ENCODE data around the gene C19orf12.
"Not testable (repeated sequence)": the region's sequence is repeated elsewhere in the genome, so short reads cannot be mapped to it uniquely, and the experiment has no call there.

DNA sequence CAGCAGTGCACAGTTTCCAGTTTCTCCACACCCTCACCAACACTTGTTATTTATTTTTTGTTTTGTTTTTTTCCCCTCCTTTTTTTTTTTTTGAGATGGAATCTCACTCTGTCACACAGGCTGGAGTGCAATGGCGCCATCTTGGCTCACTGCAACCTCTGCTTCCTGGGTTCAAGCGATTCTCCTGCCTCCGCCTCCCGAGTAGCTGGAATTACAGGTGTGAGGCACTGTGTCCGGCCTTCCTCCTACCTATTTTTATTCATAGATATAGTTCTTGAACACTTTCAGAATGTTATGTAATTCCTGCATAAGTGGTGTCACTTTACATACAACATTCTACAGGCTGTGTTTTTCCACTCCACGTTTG is 44.1 kb downstream of the C19orf12 start:
- TF ChIP-seq, protein P1, sequence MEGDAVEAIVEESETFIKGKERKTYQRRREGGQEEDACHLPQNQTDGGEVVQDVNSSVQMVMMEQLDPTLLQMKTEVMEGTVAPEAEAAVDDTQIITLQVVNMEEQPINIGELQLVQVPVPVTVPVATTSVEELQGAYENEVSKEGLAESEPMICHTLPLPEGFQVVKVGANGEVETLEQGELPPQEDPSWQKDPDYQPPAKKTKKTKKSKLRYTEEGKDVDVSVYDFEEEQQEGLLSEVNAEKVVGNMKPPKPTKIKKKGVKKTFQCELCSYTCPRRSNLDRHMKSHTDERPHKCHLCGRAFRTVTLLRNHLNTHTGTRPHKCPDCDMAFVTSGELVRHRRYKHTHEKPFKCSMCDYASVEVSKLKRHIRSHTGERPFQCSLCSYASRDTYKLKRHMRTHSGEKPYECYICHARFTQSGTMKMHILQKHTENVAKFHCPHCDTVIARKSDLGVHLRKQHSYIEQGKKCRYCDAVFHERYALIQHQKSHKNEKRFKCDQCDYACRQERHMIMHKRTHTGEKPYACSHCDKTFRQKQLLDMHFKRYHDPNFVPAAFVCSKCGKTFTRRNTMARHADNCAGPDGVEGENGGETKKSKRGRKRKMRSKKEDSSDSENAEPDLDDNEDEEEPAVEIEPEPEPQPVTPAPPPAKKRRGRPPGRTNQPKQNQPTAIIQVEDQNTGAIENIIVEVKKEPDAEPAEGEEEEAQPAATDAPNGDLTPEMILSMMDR (IDR thresholded peaks at IDR 0.05; ENCODE audit: low read depth, low read length, poor library complexity, severe bottlenecking) = not testable (repeated sequence)
- not testable (repeated sequence) for TF ChIP-seq EZH2phosphoT487 (IDR thresholded peaks at IDR 0.05; ENCODE audit: borderline replicate concordance, low read length)

Data from DOHH2 (cell line).